ENCODE measurements around the gene STK17B. TPM values are rescaled to one million over a fixed set of nuclear protein-coding genes. Genes with fewer than 3 reads are reported as not detected.
A peak's percentile ranks its signal among the peaks of the same experiment; 100 is the strongest.

STK17B gene
- total RNA-seq, 1 donor from 2014 or later = 44.2 TPM

DNA sequence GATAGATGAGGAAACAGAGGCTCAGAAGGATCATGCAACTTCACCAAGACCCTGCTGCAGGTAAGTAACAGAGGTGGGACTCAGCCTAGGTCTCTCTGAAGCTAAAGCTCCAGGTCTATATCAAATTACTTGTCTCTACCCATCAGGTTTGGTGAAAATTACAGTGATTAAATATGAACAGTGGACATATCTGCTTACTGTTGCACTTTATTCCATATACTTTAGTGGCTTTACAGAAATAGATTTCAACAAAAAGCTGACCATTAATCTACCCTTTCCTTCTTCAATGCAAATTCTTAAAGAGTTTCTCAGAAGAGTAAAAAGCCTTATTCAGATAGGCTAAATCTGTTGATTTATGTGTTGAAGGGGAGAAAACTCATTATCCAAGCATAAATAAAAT, 42.8 kb upstream of the STK17B start:
- H3K4me3 ChIP-seq (ENCODE audit: low read depth, low read length) = no peak overlapping the region
- H3K27me3 ChIP-seq (ENCODE audit: control insufficient read depth, insufficient read depth, low read length) = no peaks in the 10 kb centered on the region
- FAIRE-seq (no peak), DNase-seq (ENCODE audit: low read depth) (no peak)
- H3K36me3 ChIP-seq (ENCODE audit: control insufficient read depth, insufficient read depth, low read length) = no peaks in the 10 kb centered on the region
- TF ChIP-seq, protein P1, sequence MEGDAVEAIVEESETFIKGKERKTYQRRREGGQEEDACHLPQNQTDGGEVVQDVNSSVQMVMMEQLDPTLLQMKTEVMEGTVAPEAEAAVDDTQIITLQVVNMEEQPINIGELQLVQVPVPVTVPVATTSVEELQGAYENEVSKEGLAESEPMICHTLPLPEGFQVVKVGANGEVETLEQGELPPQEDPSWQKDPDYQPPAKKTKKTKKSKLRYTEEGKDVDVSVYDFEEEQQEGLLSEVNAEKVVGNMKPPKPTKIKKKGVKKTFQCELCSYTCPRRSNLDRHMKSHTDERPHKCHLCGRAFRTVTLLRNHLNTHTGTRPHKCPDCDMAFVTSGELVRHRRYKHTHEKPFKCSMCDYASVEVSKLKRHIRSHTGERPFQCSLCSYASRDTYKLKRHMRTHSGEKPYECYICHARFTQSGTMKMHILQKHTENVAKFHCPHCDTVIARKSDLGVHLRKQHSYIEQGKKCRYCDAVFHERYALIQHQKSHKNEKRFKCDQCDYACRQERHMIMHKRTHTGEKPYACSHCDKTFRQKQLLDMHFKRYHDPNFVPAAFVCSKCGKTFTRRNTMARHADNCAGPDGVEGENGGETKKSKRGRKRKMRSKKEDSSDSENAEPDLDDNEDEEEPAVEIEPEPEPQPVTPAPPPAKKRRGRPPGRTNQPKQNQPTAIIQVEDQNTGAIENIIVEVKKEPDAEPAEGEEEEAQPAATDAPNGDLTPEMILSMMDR (IDR thresholded peaks at IDR 0.05; ENCODE audit: insufficient read depth, low read length, severe bottlenecking) = no peak

DNA sequence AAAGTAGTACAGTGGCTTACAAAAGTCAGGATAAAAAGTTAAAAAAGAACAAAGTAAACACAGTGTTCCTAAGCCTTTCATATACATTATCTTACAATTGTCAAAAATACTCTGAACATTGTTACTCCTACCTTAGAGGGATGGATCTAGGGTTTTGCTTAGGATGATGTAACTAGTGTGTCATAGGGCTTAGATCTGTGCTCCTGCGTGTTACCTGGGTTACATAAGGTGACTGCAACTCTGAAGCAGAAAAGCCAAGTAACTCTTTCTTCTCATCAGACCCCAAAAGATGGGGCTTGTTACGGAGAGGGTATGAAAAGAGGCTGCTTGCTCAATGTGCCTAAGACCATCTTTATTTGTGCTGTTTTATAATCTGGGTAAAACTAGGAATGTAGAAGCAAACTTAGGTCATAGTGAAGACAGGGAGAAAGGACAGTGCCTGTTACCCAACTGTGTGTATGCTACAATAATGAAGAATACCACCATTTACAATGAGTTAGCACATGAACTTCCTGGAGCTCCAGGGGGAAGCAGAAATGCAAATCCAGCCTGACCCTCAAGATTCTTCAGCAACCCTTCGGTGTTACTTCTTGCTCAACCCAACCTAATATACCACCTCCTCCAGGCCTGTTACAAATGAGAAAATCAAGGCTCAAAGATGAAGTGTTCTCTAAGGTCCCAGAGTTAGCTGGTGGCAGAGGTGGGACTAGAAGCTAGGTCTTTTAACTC, 42.0 kb upstream of the STK17B start:
- H3K27me3 ChIP-seq (ENCODE audit: control insufficient read depth, insufficient read depth, low read length) = no peaks in the 10 kb centered on the region
- DNase-seq (ENCODE audit: low read depth) = peak; percentile 52
- no peaks in the 10 kb centered on the region for H3K36me3 ChIP-seq (ENCODE audit: control insufficient read depth, insufficient read depth, low read length)
- FAIRE-seq = peak; percentile 73
- TF ChIP-seq, protein P1 (IDR thresholded peaks at IDR 0.05; ENCODE audit: insufficient read depth, low read length, severe bottlenecking) = no peak
- H3K4me3 ChIP-seq (ENCODE audit: low read depth, low read length) = no peak overlapping the region

GRCh38 chr2:196208915-196209314, 37.5 kb upstream of the STK17B start:
- DNase-seq (ENCODE audit: low read depth) = peak; percentile 52
- H3K27me3 ChIP-seq (ENCODE audit: control insufficient read depth, insufficient read depth, low read length) = no peaks in the 10 kb centered on the region
- TF ChIP-seq, protein P1 (IDR thresholded peaks at IDR 0.05; ENCODE audit: insufficient read depth, low read length, severe bottlenecking) = no peak
- no peak overlapping the region for H3K4me3 ChIP-seq (ENCODE audit: low read depth, low read length)
- H3K36me3 ChIP-seq (ENCODE audit: control insufficient read depth, insufficient read depth, low read length) = no peaks in the 10 kb centered on the region
- FAIRE-seq = peak; percentile 55

DNA sequence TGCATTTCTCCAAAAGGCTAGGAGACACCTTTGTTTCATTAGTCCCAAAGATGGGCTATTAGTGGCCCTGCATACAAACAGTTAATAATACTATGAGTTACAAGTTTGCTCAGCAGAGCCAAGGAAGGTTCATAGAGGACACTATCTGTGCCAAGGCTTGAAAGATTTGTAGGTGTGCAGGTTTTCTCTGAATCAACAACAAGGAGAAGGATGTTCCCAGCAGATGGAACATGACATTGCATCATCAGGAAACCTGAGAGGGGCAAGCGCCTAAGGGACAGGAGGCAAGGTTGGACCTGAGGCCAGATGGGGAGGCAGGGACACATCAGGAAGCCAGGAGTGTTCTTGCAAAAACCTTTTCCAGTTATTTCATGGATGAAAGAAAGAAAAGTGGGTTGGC, 35.4 kb upstream of the STK17B start:
- Histone ChIP-seq H3K27me3 (ENCODE audit: control insufficient read depth, insufficient read depth, low read length) (no peaks in the 10 kb centered on the region), H3K4me3 (ENCODE audit: low read depth, low read length) (no peak overlapping the region), H3K36me3 (ENCODE audit: control insufficient read depth, insufficient read depth, low read length) (no peaks in the 10 kb centered on the region)
- peak; percentile 59 for DNase-seq (ENCODE audit: low read depth)
- TF ChIP-seq, protein P1 (IDR thresholded peaks at IDR 0.05; ENCODE audit: insufficient read depth, low read length, severe bottlenecking) = no peak
- FAIRE-seq = peak; percentile 43

DNA sequence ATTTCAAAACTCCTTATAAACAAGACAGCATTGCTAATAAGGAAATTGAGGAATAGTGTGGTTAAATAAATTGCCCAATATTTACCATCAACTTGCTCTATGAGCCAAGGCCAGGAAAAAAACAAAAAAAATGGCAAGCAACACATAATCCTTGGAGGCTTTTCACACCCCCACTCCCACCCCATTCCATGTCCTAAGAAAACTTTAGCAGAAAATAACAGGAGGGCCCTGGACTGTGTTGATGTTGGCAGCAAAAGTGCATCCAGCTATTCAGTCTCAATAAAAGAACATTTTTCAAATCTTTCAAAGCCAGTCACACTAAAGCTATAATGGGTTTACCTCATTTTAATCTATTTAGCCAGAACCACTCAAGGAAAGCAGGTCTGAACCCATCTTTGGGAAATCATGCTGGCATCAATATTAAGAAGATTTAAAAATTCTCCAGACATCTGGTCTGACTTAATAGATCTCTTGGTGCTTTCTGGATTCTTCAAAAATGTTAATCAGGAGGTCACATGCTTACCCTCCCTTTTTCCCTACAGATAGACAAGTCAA, 34.6 kb upstream of the STK17B start:
- DNase-seq (ENCODE audit: low read depth) (peak; percentile 31), FAIRE-seq (no peak)
- Histone ChIP-seq H3K36me3 (ENCODE audit: control insufficient read depth, insufficient read depth, low read length) (no peaks in the 10 kb centered on the region), H3K4me3 (ENCODE audit: low read depth, low read length) (no peak overlapping the region), H3K27me3 (ENCODE audit: control insufficient read depth, insufficient read depth, low read length) (no peaks in the 10 kb centered on the region)
- TF ChIP-seq, protein P1 (IDR thresholded peaks at IDR 0.05; ENCODE audit: insufficient read depth, low read length, severe bottlenecking) = no peak
